Activated CD4-positive, alpha-beta T cell treated with anti-CD3 and anti-CD28 coated beads for 1 hour (primary cell): ENCODE results near the gene PEF1.

Source experiments
- DNase-seq: peaks from one replicate; pipeline ENCODE4 v3.0.0-alpha.2; 2020

Gene PEF1, protein sequence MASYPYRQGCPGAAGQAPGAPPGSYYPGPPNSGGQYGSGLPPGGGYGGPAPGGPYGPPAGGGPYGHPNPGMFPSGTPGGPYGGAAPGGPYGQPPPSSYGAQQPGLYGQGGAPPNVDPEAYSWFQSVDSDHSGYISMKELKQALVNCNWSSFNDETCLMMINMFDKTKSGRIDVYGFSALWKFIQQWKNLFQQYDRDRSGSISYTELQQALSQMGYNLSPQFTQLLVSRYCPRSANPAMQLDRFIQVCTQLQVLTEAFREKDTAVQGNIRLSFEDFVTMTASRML

DNA sequence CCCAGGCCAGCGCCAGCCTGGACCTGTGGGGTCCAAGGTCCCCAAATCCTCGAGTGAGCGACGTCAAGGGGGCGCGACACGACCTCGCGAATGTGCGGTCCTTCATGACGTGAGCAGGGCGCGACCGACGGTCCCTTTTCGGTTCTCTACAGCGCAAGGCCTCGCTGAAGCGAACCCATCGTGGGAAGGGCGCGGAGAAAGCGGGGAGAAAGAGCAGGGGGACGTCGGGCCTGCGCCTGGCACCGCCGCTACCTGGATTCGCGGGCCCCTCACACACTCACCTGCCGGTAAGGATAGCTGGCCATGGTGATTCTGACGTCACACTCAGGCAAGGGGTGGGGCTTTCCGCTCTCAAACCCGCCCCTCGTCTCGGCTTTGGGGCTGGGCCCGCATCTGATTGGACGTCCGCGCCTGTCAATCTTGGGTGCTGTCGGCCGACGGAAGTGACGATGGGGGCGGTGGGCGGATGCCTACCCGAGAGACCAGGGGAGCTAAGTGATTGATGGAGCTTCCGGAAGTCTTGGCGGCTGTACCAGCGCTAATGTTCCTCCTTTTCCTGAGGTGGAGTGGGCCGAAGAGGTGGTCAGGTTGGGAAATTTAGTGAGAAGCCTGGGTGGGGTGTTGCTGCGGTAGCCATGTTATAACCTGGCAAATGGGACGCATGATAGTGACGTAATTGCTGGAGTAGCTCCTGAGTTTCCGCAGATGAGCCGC, at the start of gene PEF1:
PEF1 (minus strand) TSS at position 317 of the 714 bp plus-strand sequence; CDS start at position 305, 12 bp downstream.
- peak; percentile 99 for DNase-seq

DNA sequence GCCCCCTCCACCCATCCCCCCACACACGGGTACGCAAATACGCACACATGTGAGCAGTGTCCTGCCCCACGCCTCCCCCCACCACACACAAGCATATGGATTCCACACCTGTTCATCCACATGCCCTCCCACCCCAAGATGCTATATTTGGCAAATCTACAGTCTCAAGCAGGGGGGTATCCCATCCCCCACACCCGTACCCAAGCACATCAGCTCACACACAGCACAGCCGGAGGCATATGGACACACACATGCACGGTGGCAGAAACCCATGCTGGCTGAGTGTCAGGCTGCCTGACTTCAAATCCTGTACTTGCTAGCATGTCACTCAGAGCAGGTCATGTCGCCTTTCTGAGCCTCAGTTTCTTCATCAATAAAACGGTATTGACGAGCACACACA, 48.6 kb upstream of the PEF1 start:
- DNase-seq: no peak

DNA sequence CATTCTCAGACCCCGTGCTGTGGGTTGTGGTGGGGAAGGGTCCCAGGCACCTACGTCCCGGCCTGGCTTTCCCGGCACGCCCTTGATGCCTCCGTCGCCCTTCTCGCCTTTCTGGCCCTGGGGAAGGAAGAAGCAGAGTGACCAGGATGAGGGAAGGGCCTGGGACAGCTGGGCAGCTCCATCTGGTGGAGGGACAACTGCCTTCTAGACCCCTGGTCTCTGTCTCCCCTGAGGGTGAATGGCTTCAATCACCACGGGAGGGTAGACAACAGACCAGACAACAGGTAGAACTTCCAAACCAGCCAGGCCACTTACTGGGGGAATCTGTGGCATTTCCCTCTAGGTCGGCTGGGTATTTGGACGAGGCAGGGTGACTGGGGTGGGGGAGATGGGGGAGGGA, 47.3 kb upstream of the PEF1 start:
- no peak for DNase-seq

DNA sequence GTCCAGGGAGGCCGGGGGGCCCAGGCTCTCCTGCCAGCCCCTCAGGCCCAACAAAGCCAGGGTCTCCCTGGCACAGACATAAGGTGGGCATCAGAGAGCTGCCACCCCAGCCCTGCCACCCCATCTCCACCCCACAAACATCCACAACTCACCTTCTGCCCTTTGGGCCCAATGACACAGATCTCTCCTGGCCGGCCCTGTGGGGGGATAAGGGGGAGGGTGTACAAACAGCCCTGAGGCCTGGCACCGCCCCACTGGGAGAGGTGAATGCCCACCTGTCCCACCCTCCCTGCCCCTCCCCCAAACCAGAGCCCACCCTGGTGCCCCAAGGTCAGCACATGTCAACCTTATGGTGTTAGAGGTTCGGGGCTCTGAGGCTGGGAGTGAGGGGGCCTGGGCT, 46.8 kb upstream of the PEF1 start:
- no peak for DNase-seq

DNA sequence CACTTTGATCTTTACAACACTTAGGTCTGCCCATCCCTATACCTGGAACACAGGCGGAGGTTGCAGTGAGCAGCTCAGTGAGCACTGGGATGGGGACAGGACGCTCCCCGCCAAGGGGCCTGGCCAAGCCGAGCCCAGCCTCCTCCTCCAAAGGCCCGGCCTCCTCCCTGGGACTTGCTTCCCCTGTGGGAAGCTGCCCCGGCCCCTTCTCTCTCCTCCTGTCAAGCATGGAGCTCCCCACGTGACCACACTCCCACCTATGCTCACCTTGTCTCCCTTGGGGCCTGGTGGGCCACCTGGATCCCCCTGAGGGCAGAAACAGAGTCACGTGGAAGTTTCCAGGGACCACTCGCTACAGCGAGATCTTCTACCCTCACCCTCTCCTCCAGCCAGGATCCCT, 46.2 kb upstream of the PEF1 start:
- no peak for DNase-seq

DNA sequence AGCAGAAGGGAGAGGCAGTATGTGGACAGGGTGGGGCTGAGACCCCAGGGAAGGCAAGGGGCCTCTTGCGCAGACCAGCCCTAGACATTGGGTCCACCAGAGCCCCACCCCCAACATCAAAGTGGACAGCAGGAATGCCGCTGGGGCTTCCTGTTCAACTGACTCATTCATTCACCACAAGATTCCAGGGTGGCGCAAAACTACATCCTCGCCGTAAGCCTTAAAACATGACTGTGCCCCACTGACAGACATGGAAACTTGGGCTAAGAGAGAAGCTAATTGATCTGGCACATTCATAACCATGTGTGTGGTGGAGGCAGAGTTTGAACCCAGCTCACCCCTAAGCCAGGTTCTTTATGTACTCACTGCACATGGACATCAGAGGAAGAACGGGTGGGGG, 45.2 kb upstream of the PEF1 start:
- DNase-seq: no peak

DNA sequence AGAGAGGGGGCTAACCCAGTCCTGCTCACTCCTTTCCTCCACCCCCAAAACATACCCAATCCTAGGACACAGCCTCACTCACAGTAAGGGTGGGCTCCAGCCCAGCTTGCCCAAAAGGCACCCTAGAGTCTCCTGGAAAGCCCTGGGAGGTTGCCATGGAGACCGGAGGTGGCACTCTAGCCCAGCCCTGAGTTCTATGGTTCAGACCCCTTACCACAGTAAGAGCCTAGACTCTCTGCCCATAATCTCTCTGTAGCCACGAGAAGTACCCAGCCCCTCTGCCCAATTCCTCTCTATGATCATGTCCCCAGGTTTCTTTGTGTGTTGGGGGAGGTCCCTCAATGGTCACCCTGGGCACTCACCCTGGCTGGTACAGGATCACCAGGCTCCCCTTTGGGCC, 44.7 kb upstream of the PEF1 start:
- no peak for DNase-seq

DNA sequence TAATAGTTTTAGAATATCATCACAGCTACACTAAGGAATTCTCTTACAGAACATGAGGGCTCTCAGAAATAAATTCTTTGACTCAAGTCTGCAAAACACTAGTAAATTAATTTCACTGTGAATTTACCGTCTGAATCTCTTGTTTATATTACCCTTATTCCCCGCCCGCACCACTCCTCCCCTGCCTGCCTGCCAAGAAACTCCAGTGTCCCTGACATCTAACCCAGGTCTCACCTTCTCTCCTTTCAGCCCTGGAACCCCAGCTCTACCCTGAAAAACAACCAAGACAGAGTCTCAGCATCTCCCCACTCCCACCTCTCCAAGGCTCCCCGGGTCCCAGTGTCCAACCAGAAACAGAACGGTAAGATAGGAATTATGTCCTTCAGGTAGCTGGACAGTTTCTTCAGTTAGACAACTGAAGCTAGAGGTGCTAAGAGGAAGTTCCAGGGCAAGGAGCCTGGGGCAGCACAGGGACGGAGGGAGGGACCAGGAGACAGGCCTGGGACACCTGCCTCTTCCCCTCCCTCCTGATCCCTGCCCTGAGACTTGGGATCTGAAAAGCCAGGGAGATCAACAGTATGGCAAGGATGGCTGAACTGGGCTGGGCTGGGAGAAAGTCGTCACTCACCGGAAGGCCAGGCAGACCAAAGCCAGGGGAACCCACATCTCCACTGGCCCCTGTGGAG, 43.7 kb upstream of the PEF1 start:
- no peak for DNase-seq

DNA sequence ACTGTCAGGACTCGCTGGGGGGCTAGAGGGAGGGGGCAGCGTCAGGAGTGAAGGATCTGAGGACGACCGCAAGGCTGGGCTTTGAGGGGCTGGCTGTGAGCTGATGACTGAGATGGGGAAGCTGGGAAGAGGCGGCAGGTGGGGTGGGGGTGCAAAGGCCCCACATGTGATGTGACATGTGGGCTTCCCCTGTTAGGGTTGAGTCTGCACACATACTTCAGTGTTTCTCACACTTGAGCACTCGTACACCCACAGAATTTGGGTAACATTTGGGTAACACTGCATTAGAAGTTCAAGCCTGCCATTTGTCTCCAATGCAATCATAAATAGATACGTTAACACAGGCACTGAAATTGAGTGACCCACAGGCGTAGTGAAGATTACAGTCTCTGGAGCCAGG, 42.9 kb upstream of the PEF1 start:
- no peak for DNase-seq

DNA sequence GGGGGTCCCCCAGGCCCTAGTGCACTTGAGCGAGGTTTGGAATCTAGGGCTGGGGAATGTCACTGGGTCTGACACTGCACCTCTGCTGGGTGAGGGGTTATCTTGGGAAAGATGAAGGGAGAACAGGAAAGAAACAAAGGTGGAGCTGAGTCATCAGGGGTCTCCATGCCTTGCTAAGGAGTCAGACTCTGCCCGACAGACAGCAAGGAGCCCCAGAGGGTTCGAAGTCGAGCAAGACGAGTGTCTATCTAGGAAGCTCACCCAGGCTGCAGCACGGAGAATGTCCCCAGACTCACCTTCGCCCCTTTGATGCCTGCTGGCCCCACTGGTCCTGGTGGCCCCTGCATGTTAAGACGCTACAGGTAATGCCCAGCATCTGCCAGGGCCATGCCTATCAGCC, 41.1 kb upstream of the PEF1 start:
- no peak for DNase-seq

DNA sequence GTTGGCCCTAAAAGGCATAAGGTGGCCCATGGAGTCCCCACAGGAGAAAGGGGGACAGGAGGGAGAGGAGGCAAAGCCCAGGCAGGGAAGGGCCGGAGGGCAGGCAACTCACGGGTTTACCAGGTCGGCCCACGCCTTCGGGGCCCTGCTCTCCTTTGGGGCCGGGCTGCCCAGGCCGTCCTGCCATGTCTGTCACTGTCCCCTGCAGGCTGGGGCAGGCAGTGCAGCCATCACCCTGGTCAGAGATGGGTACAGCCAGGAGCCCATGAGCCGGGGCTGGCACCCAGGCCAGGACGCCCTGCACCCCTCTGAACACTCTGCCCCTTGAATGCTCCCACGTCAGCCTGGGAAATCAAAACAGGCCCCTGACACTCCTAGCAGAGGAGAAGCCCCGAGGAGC, 39.3 kb upstream of the PEF1 start:
- no peak for DNase-seq

DNA sequence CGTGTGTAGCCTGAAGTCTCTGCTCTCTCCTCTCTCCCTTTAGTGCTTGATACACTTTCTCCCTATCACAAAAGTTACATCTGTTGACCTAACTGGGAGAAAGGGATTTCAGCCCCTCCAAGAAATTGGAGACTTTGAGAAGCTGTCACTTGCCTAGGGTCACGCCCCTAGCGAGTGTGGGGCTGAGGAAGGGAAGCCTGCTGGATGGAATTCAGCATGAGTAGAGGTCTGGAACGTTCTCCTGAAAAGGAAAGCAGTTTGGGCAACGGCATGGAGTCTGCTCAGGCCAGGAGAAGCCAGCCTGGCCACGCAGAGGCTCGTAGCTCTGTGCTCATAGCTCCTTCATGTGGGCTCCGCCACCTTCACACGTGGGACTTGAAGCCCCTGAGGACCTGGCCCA, 36.7 kb upstream of the PEF1 start:
- no peak for DNase-seq

DNA sequence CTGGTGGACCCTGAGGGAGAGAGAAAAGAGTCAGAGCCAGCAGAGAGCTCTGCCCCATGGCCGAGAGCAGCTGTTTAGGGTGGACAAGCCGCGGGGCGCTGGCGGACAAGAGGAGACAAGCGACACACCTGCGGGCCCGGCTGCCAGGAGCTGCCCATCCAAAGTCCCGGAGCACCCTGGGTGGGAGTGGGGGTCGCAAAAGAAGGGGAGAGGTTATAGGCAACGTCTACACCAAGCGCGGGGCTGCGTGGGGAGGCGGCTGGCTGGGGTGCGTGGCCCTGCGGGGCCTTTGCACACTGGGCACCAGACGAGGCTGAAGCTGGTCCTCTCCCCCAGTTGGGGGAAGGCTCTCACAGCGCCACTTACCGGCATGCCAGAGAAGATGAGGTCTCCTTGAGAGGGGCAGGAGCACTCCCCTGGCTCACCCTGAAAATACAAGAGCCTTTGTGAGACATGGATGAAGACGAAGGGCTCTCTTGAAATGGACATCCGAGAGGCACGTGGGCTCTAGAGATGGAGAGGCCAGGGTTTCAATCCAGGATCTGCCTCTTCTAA, 35.1 kb upstream of the PEF1 start:
- no peak for DNase-seq

DNA sequence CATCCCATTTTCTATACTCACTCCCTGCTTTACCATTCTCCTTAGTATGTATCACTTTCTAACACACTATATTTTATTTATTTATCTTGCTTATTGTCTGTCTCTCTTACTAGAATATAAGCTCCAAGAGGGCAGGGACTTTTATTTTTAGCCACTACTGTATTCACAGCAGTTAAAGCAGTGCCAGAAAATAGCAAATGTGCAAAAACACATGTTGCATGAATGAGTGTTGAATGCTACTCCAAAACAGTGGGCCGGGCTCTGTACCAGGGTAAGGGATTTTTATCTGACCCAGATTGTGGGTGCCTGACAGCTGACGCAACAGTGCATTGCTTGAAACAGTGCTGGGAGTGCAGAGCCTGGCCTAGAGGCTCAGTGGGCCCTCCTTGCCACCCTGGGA, 34.4 kb upstream of the PEF1 start:
- DNase-seq: no peak

DNA sequence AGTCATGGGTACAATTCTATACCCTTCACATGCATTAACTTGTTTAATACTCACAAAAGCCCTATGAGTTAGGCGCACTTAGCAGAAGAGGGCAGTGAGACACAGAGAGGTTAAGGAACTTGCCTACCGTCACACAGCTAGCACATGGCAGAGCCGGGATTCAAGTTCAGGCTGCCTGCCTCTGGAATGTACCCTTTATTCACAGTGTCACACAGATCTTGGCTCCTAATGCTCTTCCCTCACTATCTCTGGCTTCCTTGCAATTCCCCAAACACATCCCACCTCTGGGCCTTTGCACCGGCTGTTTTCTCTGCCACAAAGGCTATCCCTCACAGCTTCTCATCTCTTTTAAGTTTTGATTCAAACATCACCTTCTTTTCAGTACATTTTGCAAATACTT, 34.0 kb upstream of the PEF1 start:
- no peak for DNase-seq

DNA sequence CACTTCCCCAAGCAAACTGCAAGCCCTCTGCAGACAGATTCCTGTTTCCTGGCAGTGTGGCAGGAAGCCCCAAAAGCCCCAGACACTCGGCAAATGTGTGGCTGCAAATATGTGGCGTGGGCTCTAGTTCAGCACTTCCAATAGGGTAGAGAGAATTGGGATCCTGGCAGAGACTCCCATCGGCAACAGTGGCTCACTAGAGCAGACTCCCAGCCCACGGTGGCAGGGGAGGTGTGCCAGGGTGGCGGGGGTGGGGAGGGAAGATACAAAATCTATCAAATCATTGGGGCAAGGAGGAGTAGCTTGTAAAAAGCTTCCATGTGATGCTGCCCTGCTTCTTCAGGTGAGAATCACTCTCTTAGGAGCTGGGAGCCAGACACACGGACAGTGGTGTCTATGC, 33.3 kb upstream of the PEF1 start:
- DNase-seq: no peak

DNA sequence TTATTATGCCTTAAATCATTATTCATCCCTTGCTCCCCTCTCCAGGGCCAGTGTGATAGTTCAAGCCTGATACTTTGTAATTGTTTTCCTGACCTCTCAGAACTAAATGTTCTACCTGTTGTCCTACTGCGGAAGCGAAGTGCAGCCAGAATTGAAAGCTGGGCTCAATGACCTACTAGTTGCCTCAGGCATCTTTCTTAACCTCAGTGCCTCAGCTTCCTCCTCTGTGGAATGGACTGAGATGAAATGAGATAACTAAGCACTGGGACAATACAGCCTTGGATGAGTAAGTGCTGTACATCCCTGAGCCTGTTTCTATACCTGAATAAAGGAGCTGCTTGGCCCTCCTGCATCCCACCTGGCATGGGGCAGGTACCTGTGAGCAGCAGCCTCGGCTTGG, 32.7 kb upstream of the PEF1 start:
- no peak for DNase-seq

DNA sequence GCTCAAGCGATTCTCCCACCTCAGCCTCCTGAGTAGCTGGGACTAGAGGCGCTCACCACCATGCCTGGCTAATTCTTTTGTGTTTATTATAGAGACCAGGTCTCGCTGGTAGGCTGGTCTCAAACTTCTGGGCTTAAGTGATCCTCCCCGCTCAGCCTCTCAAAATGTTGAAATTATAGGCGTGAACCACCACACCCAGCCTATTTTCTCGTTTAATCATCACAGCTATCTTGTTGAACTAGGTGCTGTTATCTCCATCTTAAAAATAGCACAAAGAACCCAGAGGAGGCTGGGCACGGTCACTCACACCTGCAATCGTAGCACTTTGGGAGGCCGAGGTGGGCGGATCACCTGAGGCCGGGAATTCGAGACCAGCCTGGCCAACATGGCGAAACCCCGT, 31.1 kb upstream of the PEF1 start:
- DNase-seq: no peak

DNA sequence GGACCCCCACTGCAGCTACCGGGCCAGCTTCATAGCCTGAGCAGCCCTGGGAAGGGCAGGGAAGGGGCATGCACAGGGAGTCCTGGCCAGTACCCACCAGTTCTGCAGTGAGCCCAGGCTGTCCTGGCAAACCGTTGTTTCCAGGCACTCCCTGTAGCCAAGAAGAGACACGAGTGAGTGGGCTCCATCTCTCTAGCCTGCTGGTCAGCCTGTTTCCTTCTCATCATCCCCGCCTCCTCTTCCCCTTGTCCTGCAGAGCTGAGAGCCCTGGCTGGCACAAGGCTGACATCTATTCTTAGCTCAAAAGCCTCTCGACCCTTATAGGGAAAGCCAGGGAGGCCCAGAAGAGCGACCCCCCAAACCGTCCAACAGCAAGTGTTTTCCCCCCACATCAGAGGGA, 30.5 kb upstream of the PEF1 start:
- DNase-seq: no peak

DNA sequence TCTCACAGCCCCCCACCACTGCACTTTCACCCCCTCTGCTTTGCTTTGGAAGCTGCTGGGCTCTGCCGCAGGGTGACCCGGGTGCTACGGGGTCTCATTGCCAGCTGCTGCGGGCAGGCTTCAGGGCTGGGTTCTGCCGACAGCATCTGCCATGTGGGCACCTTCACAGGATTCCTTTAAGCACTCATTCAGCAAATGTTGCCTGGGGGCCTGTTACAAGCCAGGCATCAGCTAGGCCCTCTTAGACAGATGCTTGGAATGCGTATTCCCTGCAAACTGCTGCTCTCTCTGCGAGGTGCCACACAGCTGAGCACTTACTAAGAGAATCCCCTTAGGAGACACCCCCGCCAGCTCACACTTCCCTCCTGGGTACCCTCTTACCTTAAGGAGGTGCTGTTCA, 29.9 kb upstream of the PEF1 start:
- DNase-seq: no peak

DNA sequence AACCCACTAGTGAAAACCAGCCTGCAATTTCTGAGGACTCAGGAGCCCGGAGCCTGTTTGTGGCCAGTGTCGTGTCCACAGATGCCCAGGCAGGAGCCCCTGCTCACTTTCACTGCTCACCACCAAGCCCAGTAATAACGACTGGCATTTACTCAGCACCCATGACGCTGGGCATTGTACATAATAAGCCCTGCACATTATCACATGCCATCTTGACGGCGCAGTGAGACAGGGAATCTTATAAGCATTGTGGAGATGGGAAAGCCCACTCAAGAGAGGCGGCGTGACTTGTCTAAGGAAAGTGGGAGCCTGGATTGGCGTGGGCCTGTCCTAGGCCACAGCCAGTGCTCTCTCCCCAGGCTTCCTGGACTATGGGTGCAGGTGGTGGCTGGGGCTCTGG, 28.8 kb upstream of the PEF1 start:
- DNase-seq: no peak

DNA sequence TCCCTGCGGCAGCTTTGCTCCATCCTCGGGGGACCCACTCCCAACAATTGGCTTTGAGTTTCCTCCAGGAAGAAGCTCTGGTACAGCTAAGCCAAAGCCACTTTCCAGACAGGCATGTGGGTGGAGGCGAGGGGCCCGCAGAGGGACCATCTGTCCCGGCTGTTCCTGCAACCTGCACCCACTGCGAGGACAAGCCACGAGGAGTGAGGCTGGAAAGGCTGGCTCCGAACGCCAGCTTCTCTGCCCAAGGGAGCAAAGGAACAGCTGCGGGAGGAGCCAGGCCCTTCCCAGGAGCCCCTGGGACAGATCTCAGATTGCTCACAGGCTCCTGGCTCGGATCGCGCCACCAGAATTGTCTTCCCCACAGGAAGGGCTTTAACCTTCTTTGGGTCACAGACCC, 28.3 kb upstream of the PEF1 start:
- DNase-seq: no peak

DNA sequence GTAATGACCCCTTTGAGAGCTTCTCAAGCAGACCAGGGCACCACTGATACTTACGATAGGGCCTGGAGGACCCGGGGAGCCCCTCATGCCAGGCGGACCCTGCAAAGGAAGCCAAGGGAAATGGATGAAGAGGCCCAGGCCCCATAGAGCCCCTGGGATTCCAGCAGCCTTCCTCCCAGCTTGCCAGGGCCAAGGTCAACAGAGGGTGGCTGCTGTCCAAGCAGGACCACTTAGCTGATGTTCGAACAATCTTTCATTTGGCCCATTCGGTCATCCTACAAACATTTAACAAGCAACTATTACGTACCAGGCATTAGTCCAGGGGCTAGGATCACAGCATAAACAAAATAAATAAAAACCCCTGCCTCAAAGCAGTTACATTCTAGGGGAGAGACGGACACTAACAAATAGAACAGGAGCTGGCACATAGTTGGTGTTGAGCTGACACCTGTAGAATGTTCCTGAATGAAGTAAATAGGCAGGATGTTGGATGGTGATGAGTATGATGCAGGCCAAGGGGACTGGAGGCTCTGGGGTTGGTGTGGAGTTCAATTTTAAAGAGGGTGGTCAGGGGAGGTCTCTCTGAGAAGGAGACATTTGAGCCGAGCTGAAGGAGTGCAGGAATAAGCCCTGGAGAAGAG, 27.0 kb upstream of the PEF1 start:
- DNase-seq: no peak

DNA sequence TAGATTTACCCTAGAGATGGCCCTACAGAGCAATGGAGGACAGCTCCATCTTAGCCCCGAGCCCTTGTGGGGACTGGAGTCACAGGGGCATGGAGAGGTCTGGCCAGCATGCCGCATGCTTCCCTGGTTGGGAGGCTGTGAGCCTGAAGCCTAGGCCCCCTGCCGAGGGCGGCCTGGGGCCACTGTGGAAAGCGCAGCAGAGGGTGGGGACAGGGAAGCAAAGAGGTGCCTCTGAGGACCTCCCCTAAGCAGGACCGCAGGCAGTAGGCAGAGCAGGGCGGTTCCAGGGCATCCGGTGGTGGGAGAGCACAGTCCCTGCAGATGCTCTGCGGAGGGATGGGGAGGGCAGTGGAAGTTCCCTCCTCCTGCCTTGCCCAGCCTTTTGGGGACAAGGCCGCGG, 26.5 kb upstream of the PEF1 start:
- no peak for DNase-seq
